Mesothelial cell of epicardium (in vitro differentiated cells): ENCODE results near the gene PPP6R3. TPM values are rescaled to one million over a fixed set of nuclear protein-coding genes. Genes with fewer than 3 reads are reported as not detected.
"Not testable (repeated sequence)": the region's sequence is repeated elsewhere in the genome, so short reads cannot be mapped to it uniquely, and the experiment has no call there.

Experiments used
- DNase-seq, 2 experiments: peaks; one replicate each; pipeline ENCODE4 v3.0.0; 2021; ENCODE audit warnings: low spot score in 2 of 2; ENCODE audit not compliant: unreplicated experiment in 2 of 2
- H3K27ac Mint-ChIP-seq: 2 replicates; pipeline ENCODE4 v1.8.0; 2021; ENCODE audit warnings: mixed read lengths
- H3K27me3 Mint-ChIP-seq: 2 replicates; pipeline ENCODE4 v1.8.0; 2021; ENCODE audit warnings: low read depth, mixed read lengths
- H3K36me3 Mint-ChIP-seq: 2 replicates; pipeline ENCODE4 v1.8.0; 2021; ENCODE audit warnings: mixed read lengths
- H3K4me1 Mint-ChIP-seq: 2 replicates; pipeline ENCODE4 v1.8.0; 2021; ENCODE audit warnings: mixed read lengths
- H3K4me3 Mint-ChIP-seq: 2 replicates; pipeline ENCODE4 v1.8.0; 2021; ENCODE audit warnings: mild to moderate bottlenecking, moderate library complexity, mixed read lengths
- H3K9me3 Mint-ChIP-seq: 2 replicates; pipeline ENCODE4 v1.8.0; 2021; ENCODE audit warnings: mixed read lengths
- total RNA-seq: library from RNA; stranded (reverse); gene quantifications from 3 replicates; pipeline ENCODE4 v1.2.1, GENCODE V29; 2021
- TF ChIP-seq, protein P1 (sequence below): fragments of 200-600 bp; sonication (generic); IDR thresholded peaks from one replicate; pipeline ENCODE4 v1.5.0; 2021; ENCODE audit warnings: antibody characterized with exemption; ENCODE audit not compliant: unreplicated experiment

The PPP6R3 gene
- total RNA-seq, 1 donor from 2014 or later: 137 TPM

DNA sequence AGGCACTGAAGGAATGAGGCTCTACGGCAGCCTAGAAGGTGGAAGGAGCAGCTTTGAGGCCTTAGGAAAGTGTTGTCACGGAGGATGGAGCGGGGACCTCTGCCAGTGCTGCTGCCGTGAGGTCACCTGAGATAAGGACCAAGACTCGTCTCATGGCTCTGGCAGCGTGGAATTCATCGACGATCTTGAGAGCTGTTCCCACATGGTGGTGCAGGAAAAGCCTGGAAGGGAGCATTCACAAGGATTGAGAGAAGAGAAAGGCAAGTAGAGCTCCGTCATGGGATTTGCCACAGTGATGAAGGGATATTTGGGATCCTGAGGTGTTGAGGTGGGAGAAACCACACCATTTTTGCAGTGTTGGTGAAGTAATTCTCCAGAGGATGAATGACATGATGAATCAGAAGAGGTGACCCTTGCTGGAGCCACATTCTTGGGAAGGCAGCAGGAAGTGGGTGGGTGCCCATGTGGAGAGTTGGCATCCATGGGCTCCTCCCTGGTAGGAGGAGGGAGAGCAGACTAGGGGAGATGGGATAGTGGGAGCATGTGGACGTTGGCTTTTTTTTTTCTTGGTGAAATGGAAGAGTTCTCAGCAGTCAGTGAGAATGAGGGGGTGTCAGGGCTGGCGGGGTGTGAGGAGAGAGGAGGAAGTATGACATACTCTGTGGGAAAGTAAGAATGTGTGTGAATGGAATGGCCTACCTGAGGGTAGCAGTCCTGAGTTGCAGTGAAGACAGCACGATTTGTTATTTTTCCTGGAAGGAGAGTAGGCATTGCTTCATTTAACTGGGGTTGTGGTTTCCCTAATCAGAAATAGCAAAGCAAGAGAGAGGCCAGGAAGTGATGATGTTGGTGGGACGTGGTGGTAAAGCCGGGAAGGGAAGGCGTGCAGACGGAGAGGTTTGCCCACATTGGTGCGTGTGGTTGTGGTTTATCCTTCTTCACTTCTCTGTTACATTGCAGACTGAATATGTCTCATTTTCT lies 11.1 kb downstream of the PPP6R3 start:
- no peak overlapping the region for H3K4me3 Mint-ChIP-seq
- H3K27me3 Mint-ChIP-seq: no peaks in the 10 kb centered on the region
- no peak for DNase-seq
- TF ChIP-seq, protein P1, sequence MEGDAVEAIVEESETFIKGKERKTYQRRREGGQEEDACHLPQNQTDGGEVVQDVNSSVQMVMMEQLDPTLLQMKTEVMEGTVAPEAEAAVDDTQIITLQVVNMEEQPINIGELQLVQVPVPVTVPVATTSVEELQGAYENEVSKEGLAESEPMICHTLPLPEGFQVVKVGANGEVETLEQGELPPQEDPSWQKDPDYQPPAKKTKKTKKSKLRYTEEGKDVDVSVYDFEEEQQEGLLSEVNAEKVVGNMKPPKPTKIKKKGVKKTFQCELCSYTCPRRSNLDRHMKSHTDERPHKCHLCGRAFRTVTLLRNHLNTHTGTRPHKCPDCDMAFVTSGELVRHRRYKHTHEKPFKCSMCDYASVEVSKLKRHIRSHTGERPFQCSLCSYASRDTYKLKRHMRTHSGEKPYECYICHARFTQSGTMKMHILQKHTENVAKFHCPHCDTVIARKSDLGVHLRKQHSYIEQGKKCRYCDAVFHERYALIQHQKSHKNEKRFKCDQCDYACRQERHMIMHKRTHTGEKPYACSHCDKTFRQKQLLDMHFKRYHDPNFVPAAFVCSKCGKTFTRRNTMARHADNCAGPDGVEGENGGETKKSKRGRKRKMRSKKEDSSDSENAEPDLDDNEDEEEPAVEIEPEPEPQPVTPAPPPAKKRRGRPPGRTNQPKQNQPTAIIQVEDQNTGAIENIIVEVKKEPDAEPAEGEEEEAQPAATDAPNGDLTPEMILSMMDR: no peak
- H3K4me1 Mint-ChIP-seq: peaks cover 31% of the 10 kb centered on the region
- H3K27ac Mint-ChIP-seq: peak overlapping the region; percentile 17
- peaks cover 16% of the 10 kb centered on the region for H3K9me3 Mint-ChIP-seq
- H3K36me3 Mint-ChIP-seq: peaks cover 38% of the 10 kb centered on the region

DNA sequence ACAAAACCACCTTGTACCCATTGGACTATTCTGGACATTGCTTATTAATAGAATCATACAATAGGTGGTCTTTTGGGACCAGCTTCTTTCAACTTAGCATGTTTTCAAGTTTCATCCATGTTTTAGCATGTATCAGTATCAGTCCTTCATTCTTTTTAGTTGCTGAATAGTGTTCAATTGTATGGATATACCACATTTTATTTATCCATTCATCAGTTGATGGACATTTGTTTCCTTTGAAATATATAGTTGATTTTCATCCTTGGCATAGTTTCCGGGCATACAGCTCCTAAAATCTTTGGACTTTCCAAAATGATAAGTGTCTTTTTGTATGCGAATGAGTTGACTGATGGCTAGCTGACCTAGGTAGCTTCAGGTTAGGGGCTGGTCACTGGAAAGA lies 12.2 kb downstream of the PPP6R3 start:
- Mint-ChIP-seq H3K4me3 (no peak overlapping the region), H3K36me3 (peaks cover 46% of the 10 kb centered on the region), H3K27me3 (no peaks in the 10 kb centered on the region), H3K4me1 (peaks cover 28% of the 10 kb centered on the region), H3K27ac (no peak overlapping the region), H3K9me3 (peaks cover 16% of the 10 kb centered on the region)
- TF ChIP-seq, protein P1: no peak
- DNase-seq: no peak

DNA sequence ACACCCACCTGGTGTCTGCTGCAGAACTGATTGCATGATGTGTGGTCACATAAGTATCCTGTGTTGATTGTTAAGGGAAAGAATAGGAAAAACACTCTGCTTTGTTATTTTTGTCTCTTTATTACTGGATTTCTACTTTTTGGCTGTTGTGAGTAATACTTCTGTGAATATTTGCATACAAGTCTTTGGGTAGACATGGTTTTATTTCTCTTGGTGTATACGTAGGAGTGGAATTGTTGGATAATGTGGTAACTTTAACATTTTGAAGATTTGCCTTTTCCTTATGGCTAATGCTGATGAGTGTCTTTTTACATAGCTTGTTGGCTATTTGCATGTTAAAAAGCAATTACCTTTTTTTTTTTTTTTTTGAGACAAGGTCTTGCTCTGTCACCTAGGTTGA lies 13.1 kb downstream of the PPP6R3 start:
- DNase-seq: no peak
- Mint-ChIP-seq H3K4me3 (no peak overlapping the region), H3K9me3 (peaks cover 16% of the 10 kb centered on the region), H3K27me3 (no peaks in the 10 kb centered on the region), H3K27ac (no peak overlapping the region), H3K36me3 (peaks cover 50% of the 10 kb centered on the region), H3K4me1 (peaks cover 22% of the 10 kb centered on the region)
- TF ChIP-seq, protein P1: no peak

DNA sequence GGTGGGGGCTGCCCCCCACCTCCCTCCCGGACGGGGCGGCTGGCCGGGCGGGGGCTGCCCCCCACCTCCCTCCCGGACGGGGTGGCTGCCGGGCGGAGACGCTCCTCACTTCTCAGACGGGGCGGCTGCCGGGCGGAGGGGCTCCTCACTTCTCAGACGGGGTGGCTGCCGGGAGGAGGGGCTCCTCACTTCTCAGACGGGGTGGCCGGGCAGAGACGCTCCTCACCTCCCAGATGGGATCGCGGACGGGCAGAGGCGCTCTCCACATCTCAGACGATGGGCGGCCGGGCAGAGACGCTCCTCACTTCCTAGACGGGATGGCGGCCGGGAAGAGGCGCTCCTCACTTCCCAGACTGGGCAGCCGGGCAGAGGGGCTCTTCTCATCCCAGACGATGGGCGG lies 15.1 kb downstream of the PPP6R3 start:
- not testable (repeated sequence) for H3K4me1 Mint-ChIP-seq, H3K4me3 Mint-ChIP-seq, DNase-seq, H3K27ac Mint-ChIP-seq, H3K27me3 Mint-ChIP-seq
- H3K9me3 Mint-ChIP-seq: peaks cover 23% of the 10 kb centered on the region
- H3K36me3 Mint-ChIP-seq: peaks cover 61% of the 10 kb centered on the region

DNA sequence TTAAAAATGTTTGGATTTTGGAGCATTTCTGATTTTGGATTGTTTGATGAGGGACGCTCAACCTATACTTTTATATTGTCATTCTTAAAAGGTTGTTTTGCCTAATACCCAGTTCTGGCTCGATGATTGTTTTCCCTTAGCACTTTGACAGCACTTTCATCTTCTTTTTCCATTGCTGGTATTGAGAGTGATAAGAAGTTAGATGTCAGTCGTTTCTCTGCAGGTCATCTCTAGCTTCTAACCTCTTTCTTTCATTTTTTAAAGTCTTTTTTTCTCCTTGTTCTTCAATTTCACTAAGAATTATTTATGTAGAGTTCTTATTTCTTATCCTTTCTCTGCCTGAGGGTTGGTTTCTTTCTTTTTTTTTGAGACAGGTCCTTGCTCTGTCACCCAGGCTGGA lies 18.8 kb downstream of the PPP6R3 start:
- peaks cover 12% of the 10 kb centered on the region for H3K4me1 Mint-ChIP-seq
- H3K27ac Mint-ChIP-seq: no peak overlapping the region
- TF ChIP-seq, protein P1: no peak
- DNase-seq: no peak
- H3K36me3 Mint-ChIP-seq: peaks cover 41% of the 10 kb centered on the region
- peaks cover 16% of the 10 kb centered on the region for H3K9me3 Mint-ChIP-seq
- no peaks in the 10 kb centered on the region for H3K27me3 Mint-ChIP-seq
- H3K4me3 Mint-ChIP-seq: no peak overlapping the region

DNA sequence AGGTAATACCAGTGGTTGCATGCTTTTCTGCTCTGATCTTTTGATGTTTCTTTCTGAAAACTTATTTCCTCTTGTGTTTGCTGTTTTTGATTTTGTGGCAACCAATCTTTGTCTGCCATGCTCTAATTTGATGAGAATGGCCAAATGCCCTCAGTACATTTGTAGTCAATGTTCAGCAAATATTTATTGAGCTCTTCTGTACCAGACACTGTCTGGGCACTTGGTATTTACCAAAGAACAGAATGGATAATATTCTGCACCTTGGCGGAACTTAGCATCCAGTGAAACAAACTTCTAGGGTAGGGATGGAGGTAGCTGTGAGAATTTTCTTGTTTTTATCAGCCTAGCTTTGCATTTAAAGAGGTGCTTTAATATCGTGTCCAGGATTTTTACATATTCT lies 19.6 kb downstream of the PPP6R3 start:
- no peaks in the 10 kb centered on the region for H3K27me3 Mint-ChIP-seq
- H3K4me3 Mint-ChIP-seq: no peak overlapping the region
- TF ChIP-seq, protein P1: no peak
- H3K9me3 Mint-ChIP-seq: peaks cover 17% of the 10 kb centered on the region
- DNase-seq: no peak
- H3K27ac Mint-ChIP-seq: no peak overlapping the region
- H3K36me3 Mint-ChIP-seq: peaks cover 41% of the 10 kb centered on the region
- H3K4me1 Mint-ChIP-seq: peaks cover 12% of the 10 kb centered on the region
